ENCODE results near the gene TENT5C. TPM values are rescaled to one million over a fixed set of nuclear protein-coding genes. Genes with fewer than 3 reads are reported as not detected.

Gene TENT5C
- total RNA-seq, 1 experiment from 2014 or later, result 0.12 TPM

GRCh38 chr1:117653195-117653594, 47.3 kb downstream of the TENT5C start:
- DNase-seq (ENCODE audit: extremely low read depth, low read depth), result no peak

- DNase-seq (ENCODE audit: extremely low read depth, low read depth), result no peak
Measured at GRCh38 chr1:117653732-117654492, 48.1 kb downstream of the TENT5C start.

- no peak for DNase-seq (ENCODE audit: extremely low read depth, low read depth)
Measured at GRCh38 chr1:117654493-117655219, 48.8 kb downstream of the TENT5C start.

- no peak for DNase-seq (ENCODE audit: extremely low read depth, low read depth)
Measured at GRCh38 chr1:117655220-117655577, 49.4 kb downstream of the TENT5C start.

GRCh38 chr1:117656202-117656641, 50.4 kb downstream of the TENT5C start:
- DNase-seq (ENCODE audit: extremely low read depth, low read depth), result no peak

GRCh38 chr1:117657031-117657430, 51.2 kb downstream of the TENT5C start:
- no peak for DNase-seq (ENCODE audit: extremely low read depth, low read depth)

- DNase-seq (ENCODE audit: extremely low read depth, low read depth), result no peak
Measured at GRCh38 chr1:117657949-117658660, 52.3 kb downstream of the TENT5C start.

GRCh38 chr1:117658676-117659075, 52.8 kb downstream of the TENT5C start:
- no peak for DNase-seq (ENCODE audit: extremely low read depth, low read depth)

- DNase-seq (ENCODE audit: extremely low read depth, low read depth), result no peak
Measured at GRCh38 chr1:117659550-117660270, 53.9 kb downstream of the TENT5C start.

- no peak for DNase-seq (ENCODE audit: extremely low read depth, low read depth)
Measured at GRCh38 chr1:117660271-117660965, 54.6 kb downstream of the TENT5C start.

GRCh38 chr1:117661027-117661426, 55.2 kb downstream of the TENT5C start:
- DNase-seq (ENCODE audit: extremely low read depth, low read depth), result no peak

- no peak for DNase-seq (ENCODE audit: extremely low read depth, low read depth)
Measured at GRCh38 chr1:117662667-117663066, 56.8 kb downstream of the TENT5C start.

GRCh38 chr1:117663156-117663902, 57.5 kb downstream of the TENT5C start:
- no peak for DNase-seq (ENCODE audit: extremely low read depth, low read depth)

- no peak for DNase-seq (ENCODE audit: extremely low read depth, low read depth)
Measured at GRCh38 chr1:117664314-117664713, 58.5 kb downstream of the TENT5C start.

GRCh38 chr1:117665556-117666270, 59.9 kb downstream of the TENT5C start:
- no peak for DNase-seq (ENCODE audit: extremely low read depth, low read depth)

- DNase-seq (ENCODE audit: extremely low read depth, low read depth), result no peak
Measured at GRCh38 chr1:117669572-117669971, 63.7 kb downstream of the TENT5C start.

- no peak for DNase-seq (ENCODE audit: extremely low read depth, low read depth)
Measured at GRCh38 chr1:117670976-117671780, 65.3 kb downstream of the TENT5C start.
